GM18499 (cell line): ENCODE results near the gene RPS15.
"Not testable (repeated sequence)": the region's sequence is repeated elsewhere in the genome, so short reads cannot be mapped to it uniquely, and the experiment has no call there.

Source experiments
- ATAC-seq: cut with Tn5 transposase; IDR thresholded peaks from one replicate; pipeline ENCODE4 v1.9.1; 2021; ENCODE audit warnings: moderate number of reproducible peaks; ENCODE audit not compliant: insufficient read depth, unreplicated experiment

The RPS15 gene

DNA sequence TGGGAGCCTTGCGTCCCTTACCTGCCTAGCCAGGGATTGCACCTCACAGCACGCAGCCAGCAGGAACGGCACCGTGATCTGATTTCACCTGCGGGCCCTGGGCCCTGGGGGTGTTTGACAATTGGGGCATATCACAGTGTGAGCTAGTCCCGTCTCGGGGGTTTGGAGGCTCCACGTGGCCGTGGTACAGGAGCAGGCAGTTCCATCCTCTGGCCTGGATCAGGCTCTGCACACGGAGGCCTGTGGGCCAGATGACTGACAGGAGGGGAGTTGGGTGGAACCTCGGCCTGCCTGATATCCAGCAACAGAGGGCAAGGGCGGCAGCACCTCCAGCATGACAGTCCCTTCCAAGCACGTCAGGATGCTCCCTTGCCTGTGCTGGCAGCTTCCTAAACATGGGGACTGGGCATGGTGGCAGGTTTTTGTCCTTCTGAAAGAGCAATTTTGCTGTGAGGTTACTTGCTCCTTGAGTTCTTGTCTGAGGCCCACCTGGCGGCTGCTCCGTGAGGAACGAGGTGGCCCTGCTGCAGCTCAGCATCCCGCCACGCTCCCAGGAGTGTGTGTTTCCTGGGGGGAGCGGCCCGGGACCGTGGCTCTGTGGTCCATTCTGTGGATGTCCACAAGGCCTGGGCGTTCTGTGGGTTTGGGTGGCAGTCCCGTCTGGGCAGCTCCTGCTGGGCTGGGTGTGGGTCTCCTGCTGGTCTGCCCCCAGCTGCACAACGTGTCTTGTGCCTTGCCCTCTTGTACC lies 6.3 kb upstream of the RPS15 start:
- no peak for ATAC-seq

- ATAC-seq, result no peak
These were observed 5.7 kb upstream of the RPS15 start for GRCh38 chr19:1432507-1432887.

DNA sequence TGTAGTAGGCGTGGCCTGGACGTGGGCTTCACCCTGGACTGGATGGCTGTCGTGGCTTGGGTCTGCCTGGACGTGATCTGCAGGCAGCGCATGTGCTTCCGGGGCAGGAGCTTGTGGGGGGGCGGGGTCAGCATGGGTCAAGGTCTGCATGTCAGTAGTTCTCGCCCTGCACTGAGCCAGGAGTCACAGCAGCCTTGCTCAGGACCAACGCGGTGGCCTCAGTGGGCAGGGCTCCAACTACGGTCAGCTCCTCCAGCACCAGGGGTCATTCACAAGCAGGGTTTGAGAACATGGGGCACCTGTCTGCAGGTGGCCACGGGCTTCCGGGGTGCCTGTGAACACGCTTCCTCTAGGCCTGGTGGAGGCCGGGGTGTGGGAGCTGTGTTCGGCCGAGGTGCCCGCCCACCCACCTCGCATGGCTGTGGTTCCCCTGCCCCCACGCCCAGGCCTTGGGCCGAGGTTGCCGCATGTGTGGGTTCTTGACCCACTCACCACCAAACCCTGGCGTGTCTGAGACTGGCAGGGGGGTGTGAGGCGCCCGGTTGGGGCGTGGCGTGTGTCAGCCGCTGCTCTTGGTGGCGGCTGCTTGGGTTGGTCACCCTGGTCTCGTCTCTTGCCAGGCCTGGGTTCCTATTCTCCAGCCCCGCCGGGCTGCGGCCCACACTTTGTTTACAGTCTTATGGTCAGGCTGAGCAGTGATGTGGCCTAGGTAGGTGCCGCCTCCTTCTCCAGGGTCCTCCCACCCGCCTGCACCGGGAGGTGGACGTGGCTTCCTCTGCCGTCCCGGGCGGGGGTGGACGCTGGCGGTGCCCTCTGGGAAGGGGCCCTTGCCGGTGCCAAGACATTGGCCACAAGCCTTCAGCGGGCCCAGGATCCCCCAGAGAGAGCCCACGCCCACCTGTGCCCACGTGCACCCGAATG lies 4.8 kb upstream of the RPS15 start:
- ATAC-seq, result no peak

GRCh38 chr19:1434040-1434366 lies 4.2 kb upstream of the RPS15 start:
- ATAC-seq, result no peak

- no peak for ATAC-seq
These were observed 3.6 kb upstream of the RPS15 start for GRCh38 chr19:1434577-1435060.

DNA sequence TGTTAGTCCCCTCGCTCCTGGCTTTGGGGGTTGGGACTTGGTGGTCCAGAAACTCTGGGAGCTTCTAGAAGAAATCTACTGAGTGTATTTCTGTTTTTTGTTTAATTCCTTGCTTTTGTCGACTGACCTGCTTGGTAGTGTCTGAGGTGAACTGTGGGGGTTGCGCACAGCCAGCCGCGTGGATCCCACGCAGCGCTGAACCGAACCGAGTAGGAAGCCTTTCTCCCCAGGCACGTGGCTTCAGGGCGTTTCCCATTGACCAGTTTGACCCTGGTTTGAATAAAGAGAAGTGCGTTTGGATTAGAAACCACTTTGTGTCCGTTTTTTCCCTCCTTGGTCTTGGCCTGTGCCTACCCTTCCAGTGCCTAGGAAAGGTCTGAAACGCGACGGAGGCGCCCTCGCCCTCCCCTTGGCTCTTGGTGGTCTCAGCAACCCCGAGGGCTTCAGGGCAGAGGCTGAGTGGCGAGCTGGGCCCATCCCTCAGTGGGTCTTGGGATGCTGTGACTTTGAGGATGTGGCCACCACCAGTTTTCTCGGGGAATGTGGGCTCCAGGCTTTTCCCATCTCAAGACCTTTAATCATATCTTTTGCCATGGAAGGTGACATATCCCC lies 2.7 kb upstream of the RPS15 start:
- no peak for ATAC-seq

DNA sequence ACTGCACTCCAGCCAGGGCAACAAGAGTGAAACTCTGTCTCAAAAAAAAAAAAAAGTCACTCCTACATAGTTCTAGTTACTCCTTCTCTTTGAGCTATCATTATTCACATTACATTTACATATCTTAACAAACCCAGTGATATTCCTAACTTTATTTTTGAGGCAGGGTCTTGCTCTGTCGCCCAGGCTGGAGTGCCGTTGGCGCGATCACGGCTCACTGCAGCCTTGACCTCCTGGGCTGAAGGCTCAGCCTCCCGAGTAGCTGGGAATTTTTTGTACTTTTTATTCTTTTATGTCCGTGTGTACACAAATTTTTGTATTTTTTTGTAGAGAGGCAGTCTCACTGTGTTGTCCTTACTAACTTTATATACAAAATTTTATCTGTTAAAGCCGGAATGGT lies 587 bp upstream of the RPS15 start:
- ATAC-seq, result no peak

GRCh38 chr19:1438933-1439354 lies 748 bp downstream of the RPS15 start:
- ATAC-seq, result no peak

GRCh38 chr19:1439525-1440417 lies 1.6 kb downstream of the RPS15 start:
- ATAC-seq, result not testable (repeated sequence)

DNA sequence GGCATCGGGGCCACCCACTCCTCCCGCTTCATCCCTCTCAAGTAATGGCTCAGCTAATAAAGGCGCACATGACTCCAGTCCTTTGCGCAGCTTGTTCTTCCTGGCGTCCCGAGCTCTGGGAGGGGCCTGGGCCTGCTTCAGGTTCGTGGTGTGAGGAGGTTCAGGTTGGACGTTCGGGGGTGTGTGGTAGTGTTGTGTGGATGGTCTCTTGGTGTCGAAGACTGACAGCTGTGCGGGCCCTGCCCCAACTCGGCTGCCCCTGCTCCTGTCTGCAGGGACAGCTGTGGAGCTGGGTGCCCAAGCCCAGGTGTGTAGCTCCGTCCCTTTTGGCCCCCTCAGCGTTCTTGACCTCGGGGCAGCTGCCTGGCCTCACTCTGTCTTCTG lies 2.2 kb downstream of the RPS15 start:
- ATAC-seq, result no peak

- ATAC-seq, result no peak
These were observed 2.8 kb downstream of the RPS15 start for GRCh38 chr19:1441022-1441426.

DNA sequence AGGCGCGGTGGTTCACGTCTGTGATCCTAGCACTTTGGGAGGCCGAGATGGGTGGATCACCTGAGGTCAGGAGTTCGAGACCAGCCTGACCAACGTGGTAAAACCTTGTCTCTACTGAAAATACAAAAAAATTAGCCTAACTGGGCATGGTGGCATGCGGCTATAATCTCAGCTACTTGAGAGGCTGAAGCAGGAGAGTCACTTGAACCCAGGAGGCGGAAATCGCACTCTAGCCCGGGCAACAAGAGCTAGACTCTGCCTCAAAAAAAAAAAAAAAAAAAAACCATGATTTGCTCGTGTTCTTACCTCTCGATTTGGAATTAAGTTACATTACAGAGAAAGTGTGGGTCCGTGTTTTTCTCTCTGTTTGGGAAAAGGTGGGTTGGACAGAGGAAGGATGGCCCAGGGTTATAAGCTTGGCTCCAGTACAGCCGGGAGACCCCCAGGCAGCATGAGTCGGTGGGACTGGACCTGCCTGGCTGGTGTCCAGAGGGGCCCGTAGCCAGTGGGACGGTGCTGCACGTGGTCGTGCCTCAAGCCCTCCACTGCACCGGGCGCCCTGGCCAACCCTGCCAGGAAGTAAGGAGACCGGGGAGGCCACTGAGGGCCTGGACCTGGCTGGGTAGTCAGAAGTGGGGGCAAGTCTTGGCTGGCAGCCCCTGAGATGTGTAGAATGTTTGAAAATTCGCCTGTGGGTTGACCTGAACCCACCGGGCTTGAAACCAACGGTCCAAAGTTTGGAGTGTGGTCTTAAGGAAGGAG lies 3.7 kb downstream of the RPS15 start:
- no peak for ATAC-seq

DNA sequence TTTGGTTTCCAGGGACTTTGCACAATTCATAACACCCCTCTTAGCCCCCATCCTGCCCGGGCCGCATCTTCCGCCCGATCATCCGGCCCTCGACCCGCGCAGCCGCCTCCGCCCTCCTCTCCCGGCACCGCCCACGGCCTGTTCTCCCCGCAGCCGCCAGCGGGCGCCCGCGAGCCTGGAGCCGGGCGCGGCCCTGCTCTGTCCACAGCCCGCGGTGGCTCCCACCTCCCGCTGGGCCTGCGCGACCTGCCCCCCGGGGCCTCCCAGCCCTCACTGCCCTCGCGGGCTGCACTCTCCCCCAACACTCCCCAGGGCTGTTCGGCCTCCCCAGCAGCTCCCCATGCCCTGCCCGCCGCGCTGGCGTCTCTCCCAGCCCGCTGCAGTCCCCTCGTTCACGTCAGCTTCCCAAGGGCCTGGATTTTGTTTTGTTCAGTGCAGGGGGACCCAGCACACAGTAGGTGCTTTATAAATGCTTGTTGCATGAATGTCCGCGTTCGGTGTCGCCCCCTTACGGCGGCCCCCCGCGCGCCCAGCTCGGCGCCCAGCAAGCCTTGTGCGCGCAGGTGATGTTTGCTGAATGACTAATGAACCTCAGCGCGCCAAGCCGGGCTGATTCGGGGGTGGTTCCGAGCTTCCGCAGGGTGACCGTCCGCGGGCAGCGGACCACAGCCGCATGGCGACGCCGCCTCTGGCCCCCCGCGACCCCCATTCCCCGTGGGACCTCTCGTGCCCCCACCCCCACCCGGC lies 7.2 kb downstream of the RPS15 start:
- no peak for ATAC-seq

- no peak for ATAC-seq
These were observed 7.9 kb downstream of the RPS15 start for GRCh38 chr19:1445932-1446712.

- no peak for ATAC-seq
These were observed 8.7 kb downstream of the RPS15 start for GRCh38 chr19:1446713-1447481.

- no peak for ATAC-seq
These were observed 9.3 kb downstream of the RPS15 start for GRCh38 chr19:1447504-1447903.

DNA sequence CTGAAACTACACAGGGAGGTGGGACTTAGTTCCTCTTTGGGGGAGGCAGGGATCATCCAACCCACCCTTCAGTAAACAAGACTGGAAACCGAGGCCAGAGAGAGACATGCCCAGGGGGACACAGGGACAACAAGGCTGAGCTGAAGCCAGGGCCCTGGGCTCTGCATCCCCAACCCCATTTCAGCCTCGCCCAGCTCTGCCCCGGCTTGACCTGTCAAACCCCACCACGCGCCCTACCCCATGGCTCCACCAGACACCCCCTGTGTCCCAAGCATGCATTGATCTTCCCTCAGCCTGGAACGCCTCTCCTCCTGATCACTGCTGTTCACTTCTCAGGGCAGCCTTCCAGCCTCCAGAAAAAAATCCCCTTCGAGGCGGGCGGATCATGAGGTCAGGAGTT lies 9.7 kb downstream of the RPS15 start:
- ATAC-seq, result no peak
